GM13976 (cell line): ENCODE results near the gene CHMP4A.

ENCODE experiments used
- DNase-seq: peaks from one replicate; pipeline ENCODE4 v3.0.0; 2012; ENCODE audit warnings: low spot score
- CTCF ChIP-seq: IDR thresholded peaks from 2 replicates; pipeline ENCODE4 v1.5.1; 2012; ENCODE audit warnings: borderline replicate concordance, mild to moderate bottlenecking; ENCODE audit not compliant: insufficient read depth; ENCODE audit errors: extremely low read depth, missing control alignments, control extremely low read depth
- in situ Hi-C: fragments of 300-500 bp; cut with MboI; formaldehyde crosslinking; loops from one replicate; pipeline ENCODE4 v1.12.0; 2022; ENCODE audit warnings: low sequenced_read_pairs, mixed read lengths, inconsistent platforms; ENCODE audit not compliant: unreplicated experiment

Gene CHMP4A

GRCh38 chr14:24198814-24199524 is 14.3 kb downstream of the CHMP4A start:
- in situ Hi-C loops = no loop called here
- DNase-seq = no peak
- no peak for TF ChIP-seq CTCF

GRCh38 chr14:24197056-24197450 is 16.2 kb downstream of the CHMP4A start:
- no peak for DNase-seq
- in situ Hi-C loops = no loop called here
- no peak for TF ChIP-seq CTCF

- in situ Hi-C loops = no loop called here
- no peak for TF ChIP-seq CTCF
- peak; percentile 65 for DNase-seq
Measured at GRCh38 chr14:24196071-24197055, 16.9 kb downstream of the CHMP4A start.

- DNase-seq = peak; percentile 96
- in situ Hi-C loops = no loop called here
- no peak for TF ChIP-seq CTCF
Measured at GRCh38 chr14:24195186-24196070, 17.9 kb downstream of the CHMP4A start, which contains the start of gene TM9SF1. Gene TM9SF1, minus strand, starts transcription at chr14:24195441. Its CDS starts 422 bp downstream, at chr14:24195019.

- in situ Hi-C loops = no loop called here
- no peak for TF ChIP-seq CTCF
- no peak for DNase-seq
Measured at GRCh38 chr14:24194873-24195185, 18.5 kb downstream of the CHMP4A start.
